GM12878 (cell line): Measurements from ENCODE around the gene CLSTN2. TPM values are rescaled to one million over a fixed set of nuclear protein-coding genes. Genes with fewer than 3 reads are reported as not detected.

Experiments used
- ATAC-seq: fragments of 200-7000 bp; cut with Tn5 transposase; 3 replicates; pipeline ENCODE4 v1.9.1; 2020; ENCODE audit warnings: mild to moderate bottlenecking, moderate library complexity
- BruUV-seq: library from RNA; stranded (reverse); fragments of 400-500 nt; replicated peaks from 2 replicates; lab custom pipeline; 2021; lab: Mats Ljungman, UMichigan
- CTCF ChIA-PET: fragments of 300-600 bp; sonication (Branson Sonifier 250); formaldehyde crosslinking; extraction: SDS; loops from one replicate; lab custom pipeline; 2021; ENCODE audit warnings: inconsistent platforms; lab: Yijun Ruan, JAX
- POLR2A ChIA-PET: fragments of 350-600 bp; formaldehyde crosslinking; extraction: SDS; loops from one replicate; lab custom pipeline; 2021; ENCODE audit warnings: inconsistent platforms; lab: Charles Lee
- RAD21 ChIA-PET: fragments of 300-600 bp; sonication (Branson Sonifier 250); formaldehyde crosslinking; loops from one replicate; lab custom pipeline; 2023; ENCODE audit warnings: antibody characterized with exemption; ENCODE audit not compliant: unreplicated experiment; lab: Charles Lee
- SMC1A ChIA-PET: fragments of 300-600 bp; sonication (Branson Sonifier 250); formaldehyde crosslinking; loops from one replicate; lab custom pipeline; 2023; ENCODE audit not compliant: unreplicated experiment, uncharacterized antibody; lab: Charles Lee
- DNase-seq: peaks from one replicate; pipeline ENCODE4 v3.0.0-alpha.2; 2011; ENCODE audit warnings: low read depth, low spot score
- FAIRE-seq: peaks from 3 replicates; lab custom pipeline; 2011; peaks lifted over from hg19 to GRCh38; lab: Jason Lieb, UNC
- H2AFZ ChIP-seq: 2 replicates; pipeline ENCODE4 v1.6.0; 2011; ENCODE audit warnings: low read depth, low read length, control low read depth; ENCODE audit not compliant: control insufficient read depth
- H3K27ac ChIP-seq: 2 replicates; pipeline ENCODE4 v1.5.1; 2011; ENCODE audit warnings: control low read depth; ENCODE audit not compliant: control insufficient read depth, insufficient read depth
- H3K27me3 ChIP-seq, 2 experiments: replicated peaks in 1 of 2; 2 replicates each; pipeline versions ENCODE4 v1.6.0 to v1.6.1; 2011; ENCODE audit warnings: low read length in 1 of 2; ENCODE audit not compliant: control insufficient read depth in 2 of 2, insufficient read depth in 2 of 2
- H3K36me3 ChIP-seq, 2 experiments: 2 replicates each; pipeline ENCODE4 v1.5.1; 2011; ENCODE audit warnings: low read length in 1 of 2; ENCODE audit not compliant: control insufficient read depth in 2 of 2, insufficient read depth in 2 of 2
- H3K4me1 ChIP-seq: 2 replicates; pipeline ENCODE4 v1.6.1; 2011; ENCODE audit warnings: mild to moderate bottlenecking, low read length, moderate library complexity, mixed read lengths; ENCODE audit not compliant: control insufficient read depth, insufficient read depth
- H3K4me2 ChIP-seq: 2 replicates; pipeline ENCODE4 v1.6.0; 2011; ENCODE audit warnings: control low read depth; ENCODE audit not compliant: control insufficient read depth, insufficient read depth
- H3K4me3 ChIP-seq: fragments of 200-600 bp; sonication (generic); 2 replicates; pipeline ENCODE4 v1.5.1; 2016
- H3K79me2 ChIP-seq: 2 replicates; pipeline ENCODE4 v1.6.0; 2011; ENCODE audit warnings: low read length; ENCODE audit not compliant: control insufficient read depth, insufficient read depth
- H3K9ac ChIP-seq: 2 replicates; pipeline ENCODE4 v1.8.0; 2011; ENCODE audit warnings: low read length, control low read depth, mixed read lengths; ENCODE audit not compliant: control insufficient read depth, insufficient read depth
- H3K9me3 ChIP-seq: replicated peaks from 3 replicates; pipeline ENCODE4 v1.5.1; 2011; ENCODE audit warnings: mild to moderate bottlenecking, low read length; ENCODE audit not compliant: control insufficient read depth, insufficient read depth
- H4K20me1 ChIP-seq: 2 replicates; pipeline ENCODE4 v1.6.0; 2011; ENCODE audit not compliant: control insufficient read depth, insufficient read depth
- BCL11A ChIP-seq: IDR thresholded peaks from 2 replicates; pipeline ENCODE4 v1.6.1; 2011; ENCODE audit warnings: low read depth, low read length
- E2F4 ChIP-seq: IDR thresholded peaks from 2 replicates; pipeline ENCODE4 v1.6.1; 2012; ENCODE audit warnings: low read depth, low read length, improper control_type of control experiment
- EGR1 ChIP-seq, 2 experiments: IDR thresholded peaks; 1 replicate in 1 of 2; 2 replicates in 1 of 2; pipeline ENCODE4 v1.6.1; 2011 to 2012; ENCODE audit warnings: low read depth in 2 of 2, low read length in 2 of 2, borderline replicate concordance in 1 of 2, mild to moderate bottlenecking in 1 of 2, moderate library complexity in 1 of 2
- MTA2 ChIP-seq: fragments of 450-650 bp; IDR thresholded peaks from 2 replicates; pipeline ENCODE4 v1.6.1; 2016; ENCODE audit warnings: low read depth, mild to moderate bottlenecking, moderate library complexity
- MYB ChIP-seq: fragments of 150-350 bp; IDR thresholded peaks from 2 replicates; pipeline ENCODE4 v1.6.1; 2014; ENCODE audit warnings: mild to moderate bottlenecking, low read depth, low read length, borderline replicate concordance
- SIN3A ChIP-seq: IDR thresholded peaks from 2 replicates; pipeline ENCODE4 v1.6.1; 2012; ENCODE audit warnings: low read depth, low read length, improper control_type of control experiment
- SP1 ChIP-seq: IDR thresholded peaks from one replicate; pipeline ENCODE4 v1.6.1; 2011; ENCODE audit warnings: low read depth, low read length
- ZBTB11 ChIP-seq: fragments of 450-650 bp; formaldehyde crosslinking; IDR thresholded peaks from 2 replicates; pipeline ENCODE4 v1.5.0; 2022; ENCODE audit warnings: mild to moderate bottlenecking, missing genetic modification characterization
- ZNF217 ChIP-seq: fragments of 450-650 bp; IDR thresholded peaks from 2 replicates; pipeline ENCODE4 v1.6.1; 2017; ENCODE audit warnings: antibody characterized with exemption, mild to moderate bottlenecking
- WGBS: methylation state at CpG from one replicate; pipeline ENCODE4 v1.1.6; 2016; ENCODE audit warnings: low lambda C conversion rate; ENCODE audit not compliant: insufficient replicate concordance, insufficient coverage; ENCODE audit errors: missing lambda C conversion rate; 5-methylcytosine and 5-hydroxymethylcytosine counted together
- in situ Hi-C: fragments of 300-500 bp; cut with MboI; formaldehyde crosslinking; loops from 9 replicates; pipeline ENCODE4 v1.14.3; 2018; ENCODE audit warnings: mixed read lengths
- intact Hi-C: fragments of 100-400 bp; cut with micrococcal nuclease; formaldehyde crosslinking; loops from one replicate; pipeline ENCODE4 v1.14.2; 2022; ENCODE audit not compliant: unreplicated experiment
- polyA plus RNA-seq, 11 experiments: library from polyadenylated mRNA; depleted of rRNA in 4 of 11; unstranded in 6 of 11; stranded (reverse) in 5 of 11; fragments of >200 nt; fragmentation: Nextera tagmentation in 4 of 11; fragmentation: Illumina TruSeq in 1 of 11; extraction: Ambion mirVana in 4 of 11; extraction: Trizol in 1 of 11; gene quantifications; 1 replicate in 1 of 11; 2 replicates in 10 of 11; pipeline versions ENCODE4 v1.2.1 to v1.2.3, GENCODE V29; 2011 to 2016; ENCODE audit warnings: inconsistent platforms in 2 of 11, missing spikeins in 2 of 11, low read depth in 1 of 11
- total RNA-seq, 4 experiments: library from RNA; depleted of rRNA in 3 of 4; stranded (reverse); fragments of >200 nt in 3 of 4; fragmentation: Illumina TruSeq in 1 of 4; extraction: Trizol in 1 of 4; gene quantifications; 2 replicates each; pipeline versions ENCODE4 v1.2.1 to v1.2.3, GENCODE V29; 2013 to 2021
- TF ChIP-seq, protein P1 (sequence below): fragments of 450-650 bp; IDR thresholded peaks from 2 replicates; pipeline ENCODE4 v1.6.1; 2017; ENCODE audit warnings: mild to moderate bottlenecking, low read depth, inconsistent platforms; ENCODE audit not compliant: poor library complexity, severe bottlenecking

Gene CLSTN2
- total and polyA plus RNA-seq, 10 of the 15 experiments (the other 5 are each of a cell fraction or from before 2014, with no cell fraction given) = under 0.01 to 0.10 (median under 0.01) TPM; not detected in 5

- 0% methylated on average over 1 of the region's 1 CpG for WGBS
These were observed 252.0 kb downstream of the CLSTN2 start for GRCh38 chr3:140187028-140187427.

DNA sequence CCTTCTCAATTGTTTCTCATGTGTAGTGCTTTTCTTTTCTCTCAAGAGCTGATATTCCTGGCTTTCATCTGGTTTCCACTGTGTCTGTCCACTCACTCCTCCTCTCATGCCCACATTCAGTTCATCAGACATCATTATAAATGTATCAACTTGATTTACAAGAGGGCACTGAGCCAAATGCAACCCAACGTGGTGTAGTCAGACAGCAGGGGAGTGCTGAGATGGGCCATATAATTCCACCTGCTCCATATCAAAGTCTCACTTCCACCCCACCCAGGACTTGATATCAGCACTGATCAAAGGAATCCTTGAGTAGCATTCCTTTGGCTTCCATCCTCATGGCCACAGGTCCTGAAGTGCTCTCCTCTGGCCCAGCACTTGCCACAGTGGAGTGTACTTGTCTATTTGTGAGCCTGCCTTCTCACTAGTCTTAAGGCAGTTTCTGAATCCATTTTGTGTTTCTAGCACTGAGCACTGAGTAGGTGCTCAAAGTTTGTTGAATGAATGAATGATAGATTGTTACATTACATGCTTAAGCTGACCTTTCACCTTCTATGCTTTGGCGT is 252.8 kb downstream of the CLSTN2 start:
- H2AFZ ChIP-seq = no peak overlapping the region
- no peak overlapping the region for H3K4me2 ChIP-seq
- ChIA-PET SMC1A (no interaction called here), RAD21 (no interaction called here), CTCF (interaction anchor here (1.0 kb wide), 1 partner anchor 58 kb away, joined by 3 read pairs; no protein-coding TSS in a partner anchor), POLR2A (no interaction called here)
- no TSS peak for BruUV-seq
- ATAC-seq (no peak), DNase-seq (no peak), FAIRE-seq (no peak)
- no peaks in the 10 kb centered on the region for H3K27me3 ChIP-seq
- H3K36me3 ChIP-seq = no peaks in the 10 kb centered on the region
- no peak overlapping the region for H3K27ac ChIP-seq
- no peaks in the 10 kb centered on the region for H3K9me3 ChIP-seq
- H3K9ac ChIP-seq = no peak overlapping the region
- H4K20me1 ChIP-seq = no peaks in the 10 kb centered on the region
- intact Hi-C loops = no loop called here
- H3K4me1 ChIP-seq = no peaks in the 10 kb centered on the region
- in situ Hi-C loops = no loop called here
- no peak overlapping the region for H3K4me3 ChIP-seq
- no peaks in the 10 kb centered on the region for H3K79me2 ChIP-seq
- 59% methylated on average over 2 of the region's 2 CpGs for WGBS
- TF ChIP-seq EGR1 (IDR thresholded peaks at IDR 0.05; ENCODE audit: borderline replicate concordance in 1 of 2, low read depth in 2 of 2, low read length in 2 of 2) (no peak), E2F4 (no peak), ZBTB11 (CRISPR knock-in tag) (no peak), BCL11A (no peak), ZNF217 (no peak), SIN3A (no peak)
- TF ChIP-seq, protein P1, sequence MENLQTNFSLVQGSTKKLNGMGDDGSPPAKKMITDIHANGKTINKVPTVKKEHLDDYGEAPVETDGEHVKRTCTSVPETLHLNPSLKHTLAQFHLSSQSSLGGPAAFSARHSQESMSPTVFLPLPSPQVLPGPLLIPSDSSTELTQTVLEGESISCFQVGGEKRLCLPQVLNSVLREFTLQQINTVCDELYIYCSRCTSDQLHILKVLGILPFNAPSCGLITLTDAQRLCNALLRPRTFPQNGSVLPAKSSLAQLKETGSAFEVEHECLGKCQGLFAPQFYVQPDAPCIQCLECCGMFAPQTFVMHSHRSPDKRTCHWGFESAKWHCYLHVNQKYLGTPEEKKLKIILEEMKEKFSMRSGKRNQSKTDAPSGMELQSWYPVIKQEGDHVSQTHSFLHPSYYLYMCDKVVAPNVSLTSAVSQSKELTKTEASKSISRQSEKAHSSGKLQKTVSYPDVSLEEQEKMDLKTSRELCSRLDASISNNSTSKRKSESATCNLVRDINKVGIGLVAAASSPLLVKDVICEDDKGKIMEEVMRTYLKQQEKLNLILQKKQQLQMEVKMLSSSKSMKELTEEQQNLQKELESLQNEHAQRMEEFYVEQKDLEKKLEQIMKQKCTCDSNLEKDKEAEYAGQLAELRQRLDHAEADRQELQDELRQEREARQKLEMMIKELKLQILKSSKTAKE = no peak

More at GRCh38 chr3:140187028-140187427, 252.0 kb downstream of the CLSTN2 start:
- ChIA-PET CTCF (interaction anchor here (1.5 kb wide), 1 partner anchor 58 kb away, joined by 4 read pairs; no protein-coding TSS in a partner anchor), RAD21 (no interaction called here), SMC1A (interaction anchor here (0.6 to 1.1 kb wide), 2 partner anchors 11 to 25 kb away, joined by 3 to 5 read pairs; no protein-coding TSS in a partner anchor), POLR2A (no interaction called here)
- ATAC-seq = no peak
- no peaks in the 10 kb centered on the region for H3K36me3 ChIP-seq
- no peaks in the 10 kb centered on the region for H3K79me2 ChIP-seq
- H3K4me1 ChIP-seq = no peaks in the 10 kb centered on the region
- H3K9me3 ChIP-seq = no peaks in the 10 kb centered on the region
- in situ Hi-C loops = no loop called here
- H3K4me3 ChIP-seq = no peak overlapping the region
- H2AFZ ChIP-seq = no peak overlapping the region
- BruUV-seq = no TSS peak
- TF ChIP-seq SP1 = no peak
- TF ChIP-seq MTA2 = no peak
- no peak for TF ChIP-seq MYB
- H3K9ac ChIP-seq = no peak overlapping the region
- no peak overlapping the region for H3K27ac ChIP-seq
- no peak overlapping the region for H3K4me2 ChIP-seq
- H3K27me3 ChIP-seq = no peaks in the 10 kb centered on the region
- DNase-seq = no peak
- intact Hi-C loops = no loop called here
- H4K20me1 ChIP-seq = no peaks in the 10 kb centered on the region
- FAIRE-seq = no peak
